GM12878 (cell line): ENCODE data around the gene SNRNP27. TPM values are rescaled to one million over a fixed set of nuclear protein-coding genes. Genes with fewer than 3 reads are reported as not detected.

Source experiments
- BRCA1 ChIP-seq: IDR thresholded peaks from 2 replicates; pipeline ENCODE4 v1.6.1; 2011; ENCODE audit warnings: low read depth, low read length, improper control_type of control experiment
- CBX3 ChIP-seq: fragments of 200-600 bp; sonication (generic); IDR thresholded peaks from 2 replicates; pipeline ENCODE4 v1.6.1; 2016; ENCODE audit warnings: low read depth, borderline replicate concordance
- CBX5 ChIP-seq: sonication (generic); IDR thresholded peaks from 2 replicates; pipeline ENCODE4 v1.6.1; 2016; ENCODE audit warnings: low read depth, moderate library complexity, mild to moderate bottlenecking, inconsistent platforms
- ELK1 ChIP-seq: IDR thresholded peaks from 2 replicates; pipeline ENCODE4 v1.6.1; 2012; ENCODE audit warnings: low read depth, low read length, improper control_type of control experiment
- ESRRA ChIP-seq: IDR thresholded peaks from 2 replicates; pipeline ENCODE4 v1.6.1; 2012; ENCODE audit warnings: mild to moderate bottlenecking, low read length, improper control_type of control experiment
- FOS ChIP-seq: IDR thresholded peaks from 3 replicates; pipeline ENCODE4 v1.6.1; 2011; ENCODE audit warnings: borderline replicate concordance; ENCODE audit not compliant: insufficient read length; ENCODE audit errors: extremely low read depth
- IKZF1 ChIP-seq: fragments of 450-650 bp; conservative IDR thresholded peaks from 2 replicates; pipeline ENCODE4 v1.6.1; 2017; ENCODE audit warnings: antibody characterized with exemption, mild to moderate bottlenecking
- NBN ChIP-seq: fragments of 450-650 bp; IDR thresholded peaks from 2 replicates; pipeline ENCODE4 v1.6.1; 2016
- NFYA ChIP-seq: IDR thresholded peaks from 2 replicates; pipeline ENCODE4 v1.6.1; 2011; ENCODE audit warnings: low read depth, mild to moderate bottlenecking, low read length, improper control_type of control experiment, borderline replicate concordance
- NKRF ChIP-seq: fragments of 450-650 bp; conservative IDR thresholded peaks from 2 replicates; pipeline ENCODE4 v1.6.1; 2017; ENCODE audit warnings: mild to moderate bottlenecking, moderate library complexity
- NR2C1 ChIP-seq: fragments of 450-650 bp; IDR thresholded peaks from 2 replicates; pipeline ENCODE4 v1.6.1; 2017; ENCODE audit warnings: antibody characterized with exemption, mild to moderate bottlenecking, moderate library complexity
- RAD51 ChIP-seq: fragments of 450-650 bp; IDR thresholded peaks from 2 replicates; pipeline ENCODE4 v1.6.1; 2016; ENCODE audit warnings: moderate library complexity, mild to moderate bottlenecking, inconsistent platforms
- RBBP5 ChIP-seq: fragments of 200-600 bp; sonication (generic); conservative IDR thresholded peaks from 2 replicates; pipeline ENCODE4 v1.6.1; 2016
- STAT3 ChIP-seq: IDR thresholded peaks from 2 replicates; pipeline ENCODE4 v1.6.1; 2011; ENCODE audit warnings: low read depth, low read length, improper control_type of control experiment
- YY1 ChIP-seq: IDR thresholded peaks from 2 replicates; pipeline ENCODE4 v1.6.1; 2011; ENCODE audit warnings: low read depth, mild to moderate bottlenecking, low read length
- ZSCAN29 ChIP-seq: fragments of 450-650 bp; IDR thresholded peaks from 2 replicates; pipeline ENCODE4 v1.6.1; 2017; ENCODE audit warnings: mild to moderate bottlenecking, moderate library complexity
- polyA plus RNA-seq, 11 experiments: library from polyadenylated mRNA; depleted of rRNA in 4 of 11; unstranded in 6 of 11; stranded (reverse) in 5 of 11; fragments of >200 nt; fragmentation: Nextera tagmentation in 4 of 11; fragmentation: Illumina TruSeq in 1 of 11; extraction: Ambion mirVana in 4 of 11; extraction: Trizol in 1 of 11; gene quantifications; 1 replicate in 1 of 11; 2 replicates in 10 of 11; pipeline versions ENCODE4 v1.2.1 to v1.2.3, GENCODE V29; 2011 to 2016; ENCODE audit warnings: inconsistent platforms in 2 of 11, missing spikeins in 2 of 11, low read depth in 1 of 11
- total RNA-seq, 4 experiments: library from RNA; depleted of rRNA in 3 of 4; stranded (reverse); fragments of >200 nt in 3 of 4; fragmentation: Illumina TruSeq in 1 of 4; extraction: Trizol in 1 of 4; gene quantifications; 2 replicates each; pipeline versions ENCODE4 v1.2.1 to v1.2.3, GENCODE V29; 2013 to 2021
- TF ChIP-seq, protein P1 (sequence below): IDR thresholded peaks from 2 replicates; pipeline ENCODE4 v1.6.1; 2012; ENCODE audit warnings: improper control_type of control experiment, low read depth, low read length; ENCODE audit not compliant: insufficient replicate concordance
- TF ChIP-seq, protein P2 (sequence below): fragments of 450-650 bp; IDR thresholded peaks from 2 replicates; pipeline ENCODE4 v1.6.1; 2017; ENCODE audit warnings: mild to moderate bottlenecking, moderate library complexity

The SNRNP27 gene
- total and polyA plus RNA-seq, 10 of the 15 experiments (the other 5 are each of a cell fraction or from before 2014, with no cell fraction given) = 30.6 to 89.5 (median 49.2) TPM

- TF ChIP-seq NKRF (peak; percentile 52; the same call in 1 of the 2 replicates), CBX3 (no peak), FOS (no peak), ELK1 (peak; percentile 30; the same call in 1 of the 2 replicates), NR2C1 (peak; percentile 92), RBBP5 (no peak), ESRRA (no peak; the same call in 1 of the 2 replicates), NBN (peak; percentile 86), STAT3 (no peak), IKZF1 (peak; percentile 79), BRCA1 (no peak), RAD51 (no peak), ZSCAN29 (no peak), NFYA (no peak), CBX5 (no peak; the same call in 1 of the 2 replicates), YY1 (peak; percentile 85)
- TF ChIP-seq, protein P1, sequence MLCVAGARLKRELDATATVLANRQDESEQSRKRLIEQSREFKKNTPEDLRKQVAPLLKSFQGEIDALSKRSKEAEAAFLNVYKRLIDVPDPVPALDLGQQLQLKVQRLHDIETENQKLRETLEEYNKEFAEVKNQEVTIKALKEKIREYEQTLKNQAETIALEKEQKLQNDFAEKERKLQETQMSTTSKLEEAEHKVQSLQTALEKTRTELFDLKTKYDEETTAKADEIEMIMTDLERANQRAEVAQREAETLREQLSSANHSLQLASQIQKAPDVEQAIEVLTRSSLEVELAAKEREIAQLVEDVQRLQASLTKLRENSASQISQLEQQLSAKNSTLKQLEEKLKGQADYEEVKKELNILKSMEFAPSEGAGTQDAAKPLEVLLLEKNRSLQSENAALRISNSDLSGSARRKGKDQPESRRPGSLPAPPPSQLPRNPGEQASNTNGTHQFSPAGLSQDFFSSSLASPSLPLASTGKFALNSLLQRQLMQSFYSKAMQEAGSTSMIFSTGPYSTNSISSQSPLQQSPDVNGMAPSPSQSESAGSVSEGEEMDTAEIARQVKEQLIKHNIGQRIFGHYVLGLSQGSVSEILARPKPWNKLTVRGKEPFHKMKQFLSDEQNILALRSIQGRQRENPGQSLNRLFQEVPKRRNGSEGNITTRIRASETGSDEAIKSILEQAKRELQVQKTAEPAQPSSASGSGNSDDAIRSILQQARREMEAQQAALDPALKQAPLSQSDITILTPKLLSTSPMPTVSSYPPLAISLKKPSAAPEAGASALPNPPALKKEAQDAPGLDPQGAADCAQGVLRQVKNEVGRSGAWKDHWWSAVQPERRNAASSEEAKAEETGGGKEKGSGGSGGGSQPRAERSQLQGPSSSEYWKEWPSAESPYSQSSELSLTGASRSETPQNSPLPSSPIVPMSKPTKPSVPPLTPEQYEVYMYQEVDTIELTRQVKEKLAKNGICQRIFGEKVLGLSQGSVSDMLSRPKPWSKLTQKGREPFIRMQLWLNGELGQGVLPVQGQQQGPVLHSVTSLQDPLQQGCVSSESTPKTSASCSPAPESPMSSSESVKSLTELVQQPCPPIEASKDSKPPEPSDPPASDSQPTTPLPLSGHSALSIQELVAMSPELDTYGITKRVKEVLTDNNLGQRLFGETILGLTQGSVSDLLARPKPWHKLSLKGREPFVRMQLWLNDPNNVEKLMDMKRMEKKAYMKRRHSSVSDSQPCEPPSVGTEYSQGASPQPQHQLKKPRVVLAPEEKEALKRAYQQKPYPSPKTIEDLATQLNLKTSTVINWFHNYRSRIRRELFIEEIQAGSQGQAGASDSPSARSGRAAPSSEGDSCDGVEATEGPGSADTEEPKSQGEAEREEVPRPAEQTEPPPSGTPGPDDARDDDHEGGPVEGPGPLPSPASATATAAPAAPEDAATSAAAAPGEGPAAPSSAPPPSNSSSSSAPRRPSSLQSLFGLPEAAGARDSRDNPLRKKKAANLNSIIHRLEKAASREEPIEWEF = no peak
- TF ChIP-seq, protein P2, sequence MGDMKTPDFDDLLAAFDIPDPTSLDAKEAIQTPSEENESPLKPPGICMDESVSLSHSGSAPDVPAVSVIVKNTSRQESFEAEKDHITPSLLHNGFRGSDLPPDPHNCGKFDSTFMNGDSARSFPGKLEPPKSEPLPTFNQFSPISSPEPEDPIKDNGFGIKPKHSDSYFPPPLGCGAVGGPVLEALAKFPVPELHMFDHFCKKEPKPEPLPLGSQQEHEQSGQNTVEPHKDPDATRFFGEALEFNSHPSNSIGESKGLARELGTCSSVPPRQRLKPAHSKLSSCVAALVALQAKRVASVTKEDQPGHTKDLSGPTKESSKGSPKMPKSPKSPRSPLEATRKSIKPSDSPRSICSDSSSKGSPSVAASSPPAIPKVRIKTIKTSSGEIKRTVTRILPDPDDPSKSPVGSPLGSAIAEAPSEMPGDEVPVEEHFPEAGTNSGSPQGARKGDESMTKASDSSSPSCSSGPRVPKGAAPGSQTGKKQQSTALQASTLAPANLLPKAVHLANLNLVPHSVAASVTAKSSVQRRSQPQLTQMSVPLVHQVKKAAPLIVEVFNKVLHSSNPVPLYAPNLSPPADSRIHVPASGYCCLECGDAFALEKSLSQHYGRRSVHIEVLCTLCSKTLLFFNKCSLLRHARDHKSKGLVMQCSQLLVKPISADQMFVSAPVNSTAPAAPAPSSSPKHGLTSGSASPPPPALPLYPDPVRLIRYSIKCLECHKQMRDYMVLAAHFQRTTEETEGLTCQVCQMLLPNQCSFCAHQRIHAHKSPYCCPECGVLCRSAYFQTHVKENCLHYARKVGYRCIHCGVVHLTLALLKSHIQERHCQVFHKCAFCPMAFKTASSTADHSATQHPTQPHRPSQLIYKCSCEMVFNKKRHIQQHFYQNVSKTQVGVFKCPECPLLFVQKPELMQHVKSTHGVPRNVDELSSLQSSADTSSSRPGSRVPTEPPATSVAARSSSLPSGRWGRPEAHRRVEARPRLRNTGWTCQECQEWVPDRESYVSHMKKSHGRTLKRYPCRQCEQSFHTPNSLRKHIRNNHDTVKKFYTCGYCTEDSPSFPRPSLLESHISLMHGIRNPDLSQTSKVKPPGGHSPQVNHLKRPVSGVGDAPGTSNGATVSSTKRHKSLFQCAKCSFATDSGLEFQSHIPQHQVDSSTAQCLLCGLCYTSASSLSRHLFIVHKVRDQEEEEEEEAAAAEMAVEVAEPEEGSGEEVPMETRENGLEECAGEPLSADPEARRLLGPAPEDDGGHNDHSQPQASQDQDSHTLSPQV = no peak
Measured at GRCh38 chr2:69893684-69894551, at the start of gene SNRNP27 (continued).
